Subcutaneous adipose tissue (tissue), 4 donors: Measurements from ENCODE around the gene TMC2. TPM values are rescaled to one million over a fixed set of nuclear protein-coding genes. Genes with fewer than 3 reads are reported as not detected.

Experiments
- CTCF ChIP-seq: fragments of 450-650 bp; IDR thresholded peaks from one replicate; pipeline ENCODE4 v1.5.1; 2016; ENCODE audit warnings: low read depth, mild to moderate bottlenecking, control low read depth, antibody characterized with exemption, moderate library complexity
- total RNA-seq, 4 donors: library from RNA; depleted of rRNA; stranded (reverse); fragments of >200 nt; gene quantifications; one replicate each; pipeline ENCODE4 v1.1.0, GENCODE V29; 2016

The TMC2 gene
- total RNA-seq, 4 donors from 2014 or later = 0.68 to 1.5 (median 1.1) TPM

GRCh38 chr20:2643708-2644107, 107.3 kb downstream of the TMC2 start:
- TF ChIP-seq CTCF = no peak

- TF ChIP-seq CTCF = no peak
Measured at GRCh38 chr20:2651772-2652723, 115.7 kb downstream of the TMC2 start, which contains the start of gene NOP56. TSS of gene NOP56 (plus strand) at chr20:2652632. CDS start at chr20:2652661, 29 bp downstream.

- no peak for TF ChIP-seq CTCF
Measured at GRCh38 chr20:2652724-2653555, 116.6 kb downstream of the TMC2 start.

GRCh38 chr20:2653556-2654383, 117.4 kb downstream of the TMC2 start:
- TF ChIP-seq CTCF = no peak

GRCh38 chr20:2654384-2654822, 118.0 kb downstream of the TMC2 start:
- TF ChIP-seq CTCF = no peak

GRCh38 chr20:2654831-2655230, 118.5 kb downstream of the TMC2 start:
- no peak for TF ChIP-seq CTCF
